Ureter (tissue), 1 donor: Measurements from ENCODE around the gene GJB3. TPM values are rescaled to one million over a fixed set of nuclear protein-coding genes. Genes with fewer than 3 reads are reported as not detected.
A peak's percentile ranks its signal among the peaks of the same experiment; 100 is the strongest.
"Not testable (repeated sequence)": the region's sequence is repeated elsewhere in the genome, so short reads cannot be mapped to it uniquely, and the experiment has no call there.

Source experiments
- DNase-seq: peaks from one replicate; pipeline ENCODE4 v3.0.0-alpha.2; 2020; ENCODE audit warnings: low spot score
- total RNA-seq: library from RNA; stranded (reverse); gene quantifications from one replicate; pipeline ENCODE4 v1.2.4, GENCODE V29; 2023
- donor health status: DM: yes; HTN: yes; CAD: no.

Gene GJB3
- total RNA-seq, 1 donor from 2014 or later = 14.9 TPM

- peak; percentile 76 for DNase-seq
Measured at GRCh38 chr1:34759503-34760357, 21.3 kb upstream of the GJB3 start, which contains the start of gene GJB4. TSS of gene GJB4 (plus strand) at chr1:34759740. CDS start at chr1:34761255, 1,515 bp downstream.

GRCh38 chr1:34761176-34761761 lies 19.7 kb upstream of the GJB3 start:
- no peak for DNase-seq

GRCh38 chr1:34761776-34762307 lies 19.2 kb upstream of the GJB3 start:
- no peak for DNase-seq

- DNase-seq = no peak
Measured at GRCh38 chr1:34762474-34763141, 18.4 kb upstream of the GJB3 start.

- DNase-seq = no peak
Measured at GRCh38 chr1:34763142-34763781, 17.8 kb upstream of the GJB3 start.

- no peak for DNase-seq
Measured at GRCh38 chr1:34768856-34769255, 12.2 kb upstream of the GJB3 start.

GRCh38 chr1:34770891-34771504 lies 10.0 kb upstream of the GJB3 start:
- no peak for DNase-seq

- no peak for DNase-seq
Measured at GRCh38 chr1:34771573-34772371, 9.2 kb upstream of the GJB3 start.

GRCh38 chr1:34773114-34773513 lies 7.9 kb upstream of the GJB3 start:
- not testable (repeated sequence) for DNase-seq

- no peak for DNase-seq
Measured at GRCh38 chr1:34774957-34775356, 6.1 kb upstream of the GJB3 start.

- no peak for DNase-seq
Measured at GRCh38 chr1:34776911-34777310, 4.1 kb upstream of the GJB3 start.

GRCh38 chr1:34777519-34778321 lies 3.3 kb upstream of the GJB3 start:
- DNase-seq = no peak

GRCh38 chr1:34778381-34778780 lies 2.6 kb upstream of the GJB3 start:
- DNase-seq = no peak

- DNase-seq = no peak
Measured at GRCh38 chr1:34779005-34779404, 2.0 kb upstream of the GJB3 start.

- DNase-seq = no peak
Measured at GRCh38 chr1:34779526-34779925, 1.5 kb upstream of the GJB3 start.

GRCh38 chr1:34779962-34780361 lies 1.1 kb upstream of the GJB3 start:
- DNase-seq = no peak

GRCh38 chr1:34780528-34780927 lies 486 bp upstream of the GJB3 start:
- DNase-seq = no peak

- DNase-seq = peak; percentile 82
Measured at GRCh38 chr1:34781844-34782391, 904 bp downstream of the GJB3 start.

GRCh38 chr1:34784751-34785221 lies 3.8 kb downstream of the GJB3 start:
- no peak for DNase-seq
